Measurements from ENCODE around the gene PIGZ.

DNA sequence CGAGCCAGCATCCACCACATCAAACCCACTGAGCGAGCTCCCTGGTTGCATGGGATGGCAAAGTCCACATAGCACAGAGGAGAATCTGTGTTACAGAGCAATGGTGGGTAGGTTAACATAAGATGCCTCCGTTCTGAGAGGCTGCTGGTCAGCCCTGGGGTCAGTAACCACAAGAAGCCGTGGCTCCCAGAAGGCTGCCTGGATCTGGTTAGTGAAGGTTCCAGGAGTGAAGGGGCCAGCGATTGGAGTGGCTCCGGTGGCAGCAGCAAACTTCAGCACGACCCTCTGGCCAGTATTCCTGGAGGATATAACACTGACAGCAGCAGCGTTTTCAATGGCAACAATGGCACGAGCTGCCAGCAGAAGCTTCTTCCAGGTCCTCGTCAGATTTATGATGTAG is 18.4 kb upstream of the PIGZ start:
- TF ChIP-seq, protein P1, sequence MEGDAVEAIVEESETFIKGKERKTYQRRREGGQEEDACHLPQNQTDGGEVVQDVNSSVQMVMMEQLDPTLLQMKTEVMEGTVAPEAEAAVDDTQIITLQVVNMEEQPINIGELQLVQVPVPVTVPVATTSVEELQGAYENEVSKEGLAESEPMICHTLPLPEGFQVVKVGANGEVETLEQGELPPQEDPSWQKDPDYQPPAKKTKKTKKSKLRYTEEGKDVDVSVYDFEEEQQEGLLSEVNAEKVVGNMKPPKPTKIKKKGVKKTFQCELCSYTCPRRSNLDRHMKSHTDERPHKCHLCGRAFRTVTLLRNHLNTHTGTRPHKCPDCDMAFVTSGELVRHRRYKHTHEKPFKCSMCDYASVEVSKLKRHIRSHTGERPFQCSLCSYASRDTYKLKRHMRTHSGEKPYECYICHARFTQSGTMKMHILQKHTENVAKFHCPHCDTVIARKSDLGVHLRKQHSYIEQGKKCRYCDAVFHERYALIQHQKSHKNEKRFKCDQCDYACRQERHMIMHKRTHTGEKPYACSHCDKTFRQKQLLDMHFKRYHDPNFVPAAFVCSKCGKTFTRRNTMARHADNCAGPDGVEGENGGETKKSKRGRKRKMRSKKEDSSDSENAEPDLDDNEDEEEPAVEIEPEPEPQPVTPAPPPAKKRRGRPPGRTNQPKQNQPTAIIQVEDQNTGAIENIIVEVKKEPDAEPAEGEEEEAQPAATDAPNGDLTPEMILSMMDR (conservative IDR thresholded peaks at IDR 0.05), result no peak
- TF ChIP-seq ZFX (IDR thresholded peaks at IDR 0.05), result no peak

Data from C4-2B (cell line).